ENCODE data around the gene RAET1E.
"Not testable (repeated sequence)": the region's sequence is repeated elsewhere in the genome, so short reads cannot be mapped to it uniquely, and the experiment has no call there.

Gene RAET1E

DNA sequence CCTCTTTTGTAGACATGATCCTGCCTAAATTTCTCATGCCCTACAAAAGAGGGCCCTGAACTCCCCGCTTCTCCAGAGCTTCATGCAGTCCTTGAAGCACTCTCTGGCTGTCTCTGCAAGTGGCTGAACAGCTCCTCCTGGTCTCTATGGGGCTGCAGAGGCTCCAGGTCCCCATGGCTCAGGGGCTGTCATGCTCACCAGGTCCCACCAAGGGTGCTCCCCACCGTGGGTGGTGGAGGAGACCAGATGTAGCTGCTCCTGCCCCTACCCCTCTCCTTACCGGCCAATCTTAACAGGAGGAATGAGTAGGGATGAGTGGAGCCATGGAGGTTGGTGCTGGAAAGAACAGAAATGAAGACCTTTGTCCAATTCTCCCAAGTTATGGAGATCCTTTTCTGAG is 14.8 kb upstream of the RAET1E start:
- WGBS (ENCODE audit: insufficient coverage), result 100% methylated on average over 1 of the region's 3 CpGs

GRCh38 chr6:149910721-149911151 is 12.8 kb upstream of the RAET1E start:
- ChIA-PET POLR2A (no interaction called here), CTCF (no interaction called here)
- H3K9me3 ChIP-seq (ENCODE audit: control extremely low read depth in 1 of 5, control insufficient read depth in 4 of 5, insufficient read depth in 2 of 5, low read depth in 1 of 5, low read length in 4 of 5), result peaks cover 0 to 15% (median 10%) of the 10 kb centered on the region in 5 experiments
- H3K4me3 ChIP-seq (ENCODE audit: control insufficient read depth in 1 of 7, extremely low read depth in 1 of 7, insufficient read depth in 4 of 7, low read depth in 2 of 7, low read length in 6 of 7), result no peak overlapping the region
- no peak for DNase-seq
- peaks cover 0 to 14% (median 0%) of the 10 kb centered on the region in 5 experiments for H3K27me3 ChIP-seq (replicated peaks in 2 of 5; ENCODE audit: control insufficient read depth in 4 of 5, insufficient read depth in 5 of 5, low read length in 4 of 5)
- H3K4me1 ChIP-seq (ENCODE audit: control extremely low read depth in 1 of 4, control insufficient read depth in 4 of 4, insufficient read depth in 4 of 4, low read length in 3 of 4), result no peaks in the 10 kb centered on the region
- WGBS (ENCODE audit: insufficient coverage), result 96% methylated on average over 16 of the region's 23 CpGs
- no peaks in the 10 kb centered on the region for H3K36me3 ChIP-seq (ENCODE audit: control insufficient read depth in 4 of 4, insufficient read depth in 4 of 4, low read length in 3 of 4)
- no peak overlapping the region for H3K27ac ChIP-seq (ENCODE audit: insufficient read depth in 1 of 2, low read depth in 1 of 2, low read length in 2 of 2, poor library complexity in 1 of 2, severe bottlenecking in 2 of 2)

More for the DNA sequence above, 14.8 kb upstream of the RAET1E start:
- H3K36me3 ChIP-seq (ENCODE audit: control insufficient read depth in 4 of 4, insufficient read depth in 4 of 4, low read length in 3 of 4); H3K27me3 ChIP-seq (replicated peaks in 2 of 5; ENCODE audit: control insufficient read depth in 4 of 5, insufficient read depth in 5 of 5, low read length in 4 of 5); H3K4me3 ChIP-seq (ENCODE audit: control insufficient read depth in 1 of 7, extremely low read depth in 1 of 7, insufficient read depth in 4 of 7, low read depth in 2 of 7, low read length in 6 of 7); DNase-seq; POLR2A ChIA-PET; H3K4me1 ChIP-seq (ENCODE audit: control extremely low read depth in 1 of 4, control insufficient read depth in 4 of 4, insufficient read depth in 4 of 4, low read length in 3 of 4); H3K27ac ChIP-seq (ENCODE audit: insufficient read depth in 1 of 2, low read depth in 1 of 2, low read length in 2 of 2, poor library complexity in 1 of 2, severe bottlenecking in 2 of 2): not testable (repeated sequence)
- CTCF ChIA-PET, result interaction anchor here (1.9 kb wide), 1 partner anchor 8 kb away, joined by 4 read pairs; no protein-coding TSS in a partner anchor
- peaks cover 0 to 12% (median 10%) of the 10 kb centered on the region in 5 experiments for H3K9me3 ChIP-seq (ENCODE audit: control extremely low read depth in 1 of 5, control insufficient read depth in 4 of 5, insufficient read depth in 2 of 5, low read depth in 1 of 5, low read length in 4 of 5)

DNA sequence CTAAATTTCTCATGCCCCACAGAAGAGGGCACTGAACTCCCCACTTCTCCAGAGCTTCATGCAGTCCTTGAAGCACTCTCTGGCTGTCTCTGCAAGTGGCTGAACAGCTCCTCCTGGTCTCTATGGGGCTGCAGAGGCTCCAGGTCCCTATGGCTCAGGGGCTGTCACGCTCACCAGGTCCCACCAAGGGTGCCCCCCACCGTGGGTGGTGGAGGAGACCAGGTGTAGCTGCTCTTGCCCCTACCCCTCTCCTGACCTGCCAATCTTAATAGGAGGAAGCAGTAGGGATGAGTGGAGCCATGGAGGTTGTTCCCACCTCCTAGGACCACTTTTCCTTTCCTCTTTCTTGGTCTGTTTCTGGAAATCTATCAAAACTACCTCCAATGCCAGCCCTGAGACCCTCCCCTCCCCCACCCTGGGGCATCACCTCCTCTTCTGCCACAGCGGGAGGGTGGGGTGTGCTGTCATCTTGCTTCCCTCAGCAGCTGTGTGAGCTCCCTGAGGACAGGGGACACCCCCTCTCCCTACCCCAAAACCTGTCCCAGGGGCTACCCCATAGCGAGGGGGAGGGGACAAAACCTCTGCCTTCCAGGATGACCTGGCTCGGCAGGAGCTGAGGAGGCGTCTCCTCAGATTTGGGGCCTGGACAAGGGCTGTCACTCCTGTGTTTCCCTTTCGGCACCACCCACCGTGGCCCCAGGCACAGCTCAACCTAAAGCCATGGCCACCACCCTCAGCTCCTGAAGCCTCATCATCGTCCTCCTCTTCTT is 12.0 kb upstream of the RAET1E start:
- Histone ChIP-seq H3K4me3 (ENCODE audit: control insufficient read depth in 1 of 7, extremely low read depth in 1 of 7, insufficient read depth in 4 of 7, low read depth in 2 of 7, low read length in 6 of 7) (no peak overlapping the region), H3K27ac (ENCODE audit: insufficient read depth in 1 of 2, low read depth in 1 of 2, low read length in 2 of 2, poor library complexity in 1 of 2, severe bottlenecking in 2 of 2) (no peak overlapping the region), H3K9me3 (ENCODE audit: control extremely low read depth in 1 of 5, control insufficient read depth in 4 of 5, insufficient read depth in 2 of 5, low read depth in 1 of 5, low read length in 4 of 5) (peaks cover 0 to 15% (median 10%) of the 10 kb centered on the region in 5 experiments), H3K4me1 (ENCODE audit: control extremely low read depth in 1 of 4, control insufficient read depth in 4 of 4, insufficient read depth in 4 of 4, low read length in 3 of 4) (no peaks in the 10 kb centered on the region), H3K36me3 (ENCODE audit: control insufficient read depth in 4 of 4, insufficient read depth in 4 of 4, low read length in 3 of 4) (no peaks in the 10 kb centered on the region), H3K27me3 (replicated peaks in 2 of 5; ENCODE audit: control insufficient read depth in 4 of 5, insufficient read depth in 5 of 5, low read length in 4 of 5) (peaks cover 0 to 14% (median 0%) of the 10 kb centered on the region in 5 experiments)
- DNase-seq, result no peak
- ChIA-PET CTCF (no interaction called here), POLR2A (no interaction called here)
- WGBS (ENCODE audit: insufficient coverage), result 97% methylated on average over 5 of the region's 9 CpGs

DNA sequence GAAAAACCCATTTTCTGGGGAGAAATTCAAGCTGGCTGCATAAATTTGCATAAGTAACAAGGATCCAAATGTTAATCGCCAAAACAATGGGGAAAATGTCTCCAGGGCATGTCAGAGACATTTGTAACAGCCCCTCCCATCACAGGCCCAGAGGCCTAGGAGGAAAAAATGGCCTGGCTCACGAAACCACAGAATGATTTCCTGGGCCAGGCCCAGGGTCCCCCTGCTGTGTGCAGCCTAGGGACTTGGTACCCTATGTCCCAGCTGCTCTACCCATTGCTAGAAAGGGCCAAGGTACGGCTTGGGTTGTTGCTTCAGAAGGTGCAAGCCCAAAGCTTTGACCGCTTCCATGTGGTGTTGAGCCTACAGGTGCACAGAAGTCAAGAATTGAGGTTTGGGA is 10.6 kb upstream of the RAET1E start:
- DNase-seq; H3K4me3 ChIP-seq (ENCODE audit: control insufficient read depth in 1 of 7, extremely low read depth in 1 of 7, insufficient read depth in 4 of 7, low read depth in 2 of 7, low read length in 6 of 7); H3K27ac ChIP-seq (ENCODE audit: insufficient read depth in 1 of 2, low read depth in 1 of 2, low read length in 2 of 2, poor library complexity in 1 of 2, severe bottlenecking in 2 of 2); H3K36me3 ChIP-seq (ENCODE audit: control insufficient read depth in 4 of 4, insufficient read depth in 4 of 4, low read length in 3 of 4); POLR2A ChIA-PET; CTCF ChIA-PET; H3K4me1 ChIP-seq (ENCODE audit: control extremely low read depth in 1 of 4, control insufficient read depth in 4 of 4, insufficient read depth in 4 of 4, low read length in 3 of 4): not testable (repeated sequence)
- H3K9me3 ChIP-seq (ENCODE audit: control extremely low read depth in 1 of 5, control insufficient read depth in 4 of 5, insufficient read depth in 2 of 5, low read depth in 1 of 5, low read length in 4 of 5), result peaks cover 0 to 15% (median 10%) of the 10 kb centered on the region in 5 experiments
- peaks cover 0 to 14% (median 0%) of the 10 kb centered on the region in 5 experiments for H3K27me3 ChIP-seq (replicated peaks in 2 of 5; ENCODE audit: control insufficient read depth in 4 of 5, insufficient read depth in 5 of 5, low read length in 4 of 5)
- WGBS (ENCODE audit: insufficient coverage), result 90% methylated on average over 4 of the region's 4 CpGs

DNA sequence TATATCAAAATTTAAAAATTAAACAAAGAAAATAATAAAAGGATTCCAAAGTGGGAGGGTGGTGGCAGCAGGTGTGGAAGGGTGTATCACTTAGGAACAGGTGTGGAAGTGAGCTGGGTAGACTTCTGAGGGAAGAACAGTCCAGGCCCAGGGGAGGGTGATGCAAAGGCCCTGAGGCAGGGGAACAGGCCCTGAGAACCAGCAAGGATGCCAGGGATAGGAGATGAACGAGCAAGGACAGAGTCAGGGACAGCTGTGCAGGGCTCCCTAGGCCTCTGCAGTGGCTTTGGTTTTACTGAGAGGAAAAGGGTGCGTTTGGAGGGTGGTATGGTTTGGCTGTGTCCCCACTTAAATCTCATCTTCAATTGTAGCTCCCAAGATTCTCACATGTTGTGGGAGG is 9.4 kb upstream of the RAET1E start:
- Histone ChIP-seq H3K27ac (ENCODE audit: insufficient read depth in 1 of 2, low read depth in 1 of 2, low read length in 2 of 2, poor library complexity in 1 of 2, severe bottlenecking in 2 of 2) (no peak overlapping the region), H3K36me3 (ENCODE audit: control insufficient read depth in 4 of 4, insufficient read depth in 4 of 4, low read length in 3 of 4) (no peaks in the 10 kb centered on the region), H3K4me3 (ENCODE audit: control insufficient read depth in 1 of 7, extremely low read depth in 1 of 7, insufficient read depth in 4 of 7, low read depth in 2 of 7, low read length in 6 of 7) (no peak overlapping the region), H3K9me3 (ENCODE audit: control extremely low read depth in 1 of 5, control insufficient read depth in 4 of 5, insufficient read depth in 2 of 5, low read depth in 1 of 5, low read length in 4 of 5) (peaks cover 0 to 15% (median 10%) of the 10 kb centered on the region in 5 experiments), H3K4me1 (ENCODE audit: control extremely low read depth in 1 of 4, control insufficient read depth in 4 of 4, insufficient read depth in 4 of 4, low read length in 3 of 4) (no peaks in the 10 kb centered on the region), H3K27me3 (replicated peaks in 2 of 5; ENCODE audit: control insufficient read depth in 4 of 5, insufficient read depth in 5 of 5, low read length in 4 of 5) (peaks cover 0 to 13% (median 0%) of the 10 kb centered on the region in 5 experiments)
- no peak for DNase-seq
- CTCF ChIA-PET, result interaction anchor here (1.4 kb wide), 1 partner anchor 37 kb away, joined by 4 read pairs; no protein-coding TSS in a partner anchor
- POLR2A ChIA-PET, result no interaction called here
- no CpG with 5 or more reads among the region's 2 CpGs for WGBS (ENCODE audit: insufficient coverage)

DNA sequence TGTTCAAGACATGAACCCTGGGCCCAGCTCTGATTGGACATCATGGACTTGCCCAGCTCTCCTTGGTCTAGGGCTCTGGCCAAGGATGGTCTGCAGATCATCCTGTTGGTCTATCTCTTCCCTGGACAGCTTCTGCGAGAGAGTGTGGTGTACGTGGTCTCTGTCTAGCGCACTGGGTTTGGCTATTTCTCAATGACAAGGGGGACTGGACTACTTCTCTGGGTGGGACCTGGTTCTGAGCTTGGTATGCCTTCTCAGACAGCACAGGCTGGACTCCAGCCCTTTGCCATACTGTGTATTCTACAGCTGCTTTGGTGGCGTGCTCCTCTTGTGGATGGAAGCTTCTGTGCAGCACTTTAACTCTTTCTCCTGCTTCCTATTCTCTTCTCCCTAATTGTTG is 8.5 kb upstream of the RAET1E start:
- ChIA-PET CTCF (interaction anchor here (1.4 kb wide), 1 partner anchor 36 kb away, joined by 4 read pairs; no protein-coding TSS in a partner anchor), POLR2A (no interaction called here)
- Histone ChIP-seq H3K36me3 (ENCODE audit: control insufficient read depth in 4 of 4, insufficient read depth in 4 of 4, low read length in 3 of 4) (no peaks in the 10 kb centered on the region), H3K4me1 (ENCODE audit: control extremely low read depth in 1 of 4, control insufficient read depth in 4 of 4, insufficient read depth in 4 of 4, low read length in 3 of 4) (no peaks in the 10 kb centered on the region), H3K27ac (ENCODE audit: insufficient read depth in 1 of 2, low read depth in 1 of 2, low read length in 2 of 2, poor library complexity in 1 of 2, severe bottlenecking in 2 of 2) (no peak overlapping the region), H3K9me3 (ENCODE audit: control extremely low read depth in 1 of 5, control insufficient read depth in 4 of 5, insufficient read depth in 2 of 5, low read depth in 1 of 5, low read length in 4 of 5) (peaks cover 0 to 15% (median 10%) of the 10 kb centered on the region in 5 experiments), H3K27me3 (replicated peaks in 2 of 5; ENCODE audit: control insufficient read depth in 4 of 5, insufficient read depth in 5 of 5, low read length in 4 of 5) (peaks cover 0 to 9% (median 0%) of the 10 kb centered on the region in 5 experiments), H3K4me3 (ENCODE audit: control insufficient read depth in 1 of 7, extremely low read depth in 1 of 7, insufficient read depth in 4 of 7, low read depth in 2 of 7, low read length in 6 of 7) (no peak overlapping the region)
- DNase-seq, result no peak
- WGBS (ENCODE audit: insufficient coverage), result 96% methylated on average over 4 of the region's 4 CpGs

DNA sequence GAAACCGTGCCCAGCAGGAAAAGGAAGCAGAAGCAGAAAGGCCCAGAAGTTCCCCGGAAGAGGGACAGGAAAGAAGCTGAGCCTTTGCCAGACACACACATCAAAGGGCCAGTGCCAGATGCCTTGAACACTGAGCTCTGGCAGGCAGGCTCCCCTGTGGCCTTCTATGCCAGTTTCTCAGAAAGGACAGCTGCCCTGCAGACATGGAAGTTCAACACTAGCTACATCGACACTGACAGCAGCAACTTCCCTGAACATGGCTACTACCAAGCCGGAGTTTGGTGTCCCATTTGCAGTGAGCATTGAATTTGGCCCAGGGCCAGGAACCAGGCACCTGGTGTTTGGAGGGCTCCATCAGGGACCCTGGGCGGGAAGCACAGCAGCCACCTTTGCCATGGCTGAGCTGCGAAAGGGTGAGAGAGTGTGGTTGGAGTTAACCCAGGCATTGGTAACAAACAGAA is 8.0 kb upstream of the RAET1E start:
- no peak overlapping the region for H3K4me3 ChIP-seq (ENCODE audit: control insufficient read depth in 1 of 7, extremely low read depth in 1 of 7, insufficient read depth in 4 of 7, low read depth in 2 of 7, low read length in 6 of 7)
- peaks cover 0 to 7% (median 0%) of the 10 kb centered on the region in 5 experiments for H3K27me3 ChIP-seq (replicated peaks in 2 of 5; ENCODE audit: control insufficient read depth in 4 of 5, insufficient read depth in 5 of 5, low read length in 4 of 5)
- ChIA-PET POLR2A (no interaction called here), CTCF (interaction anchor here (0.5 to 0.9 kb wide), 2 partner anchors 19 to 74 kb away, joined by 3 read pairs; no protein-coding TSS in a partner anchor)
- no peaks in the 10 kb centered on the region for H3K4me1 ChIP-seq (ENCODE audit: control extremely low read depth in 1 of 4, control insufficient read depth in 4 of 4, insufficient read depth in 4 of 4, low read length in 3 of 4)
- H3K36me3 ChIP-seq (ENCODE audit: control insufficient read depth in 4 of 4, insufficient read depth in 4 of 4, low read length in 3 of 4), result no peaks in the 10 kb centered on the region
- DNase-seq, result no peak
- H3K27ac ChIP-seq (ENCODE audit: insufficient read depth in 1 of 2, low read depth in 1 of 2, low read length in 2 of 2, poor library complexity in 1 of 2, severe bottlenecking in 2 of 2), result no peak overlapping the region
- peaks cover 0 to 15% (median 10%) of the 10 kb centered on the region in 5 experiments for H3K9me3 ChIP-seq (ENCODE audit: control extremely low read depth in 1 of 5, control insufficient read depth in 4 of 5, insufficient read depth in 2 of 5, low read depth in 1 of 5, low read length in 4 of 5)
- 88% methylated on average over 6 of the region's 6 CpGs for WGBS (ENCODE audit: insufficient coverage)

Measured in common myeloid progenitor, CD34-positive (primary cell).